GM06990 (cell line): ENCODE data around the gene ESRRG.

ENCODE experiments used
- DNase-seq: peaks from one replicate; pipeline ENCODE4 v3.0.0-alpha.2; 2011; ENCODE audit not compliant: insufficient read length; ENCODE audit errors: extremely low read depth
- H3K27me3 ChIP-seq: replicated peaks from 2 replicates; pipeline ENCODE4 v1.6.0; 2011; ENCODE audit warnings: low read length; ENCODE audit not compliant: control insufficient read depth, insufficient read depth
- H3K36me3 ChIP-seq: 2 replicates; pipeline ENCODE4 v1.5.1; 2011; ENCODE audit warnings: low read length; ENCODE audit not compliant: control insufficient read depth, insufficient read depth
- H3K4me3 ChIP-seq: replicated peaks from 2 replicates; pipeline ENCODE4 v1.5.1; 2011; ENCODE audit warnings: low read depth, mild to moderate bottlenecking, control low read depth, low read length
- TF ChIP-seq, protein P1 (sequence below): IDR thresholded peaks from 2 replicates; pipeline ENCODE4 v1.5.1; 2011; ENCODE audit warnings: low read length, control low read depth, mild to moderate bottlenecking, inconsistent platforms; ENCODE audit not compliant: insufficient read depth, poor library complexity, severe bottlenecking

Gene ESRRG

DNA sequence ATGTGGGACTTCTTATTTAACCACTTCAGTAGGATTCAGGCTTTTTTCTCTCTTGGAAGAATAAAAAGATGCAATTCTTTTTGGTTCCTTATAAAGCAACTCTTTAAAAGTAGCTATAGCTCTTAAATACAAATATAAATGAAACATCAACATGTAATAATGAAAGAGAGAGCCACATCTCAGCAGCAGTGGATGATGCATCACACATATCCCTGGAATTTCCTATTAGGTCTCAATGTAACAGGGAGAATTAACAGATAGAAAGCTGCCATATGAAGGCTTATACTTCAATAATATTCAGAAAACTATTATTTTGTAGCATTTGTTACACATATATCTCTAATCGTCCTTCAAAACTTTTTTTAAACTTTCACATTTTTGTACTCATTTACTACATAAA lies 181.0 kb downstream of the ESRRG start:
- Histone ChIP-seq H3K36me3 (no peaks in the 10 kb centered on the region), H3K27me3 (no peaks in the 10 kb centered on the region), H3K4me3 (no peak overlapping the region)
- TF ChIP-seq, protein P1, sequence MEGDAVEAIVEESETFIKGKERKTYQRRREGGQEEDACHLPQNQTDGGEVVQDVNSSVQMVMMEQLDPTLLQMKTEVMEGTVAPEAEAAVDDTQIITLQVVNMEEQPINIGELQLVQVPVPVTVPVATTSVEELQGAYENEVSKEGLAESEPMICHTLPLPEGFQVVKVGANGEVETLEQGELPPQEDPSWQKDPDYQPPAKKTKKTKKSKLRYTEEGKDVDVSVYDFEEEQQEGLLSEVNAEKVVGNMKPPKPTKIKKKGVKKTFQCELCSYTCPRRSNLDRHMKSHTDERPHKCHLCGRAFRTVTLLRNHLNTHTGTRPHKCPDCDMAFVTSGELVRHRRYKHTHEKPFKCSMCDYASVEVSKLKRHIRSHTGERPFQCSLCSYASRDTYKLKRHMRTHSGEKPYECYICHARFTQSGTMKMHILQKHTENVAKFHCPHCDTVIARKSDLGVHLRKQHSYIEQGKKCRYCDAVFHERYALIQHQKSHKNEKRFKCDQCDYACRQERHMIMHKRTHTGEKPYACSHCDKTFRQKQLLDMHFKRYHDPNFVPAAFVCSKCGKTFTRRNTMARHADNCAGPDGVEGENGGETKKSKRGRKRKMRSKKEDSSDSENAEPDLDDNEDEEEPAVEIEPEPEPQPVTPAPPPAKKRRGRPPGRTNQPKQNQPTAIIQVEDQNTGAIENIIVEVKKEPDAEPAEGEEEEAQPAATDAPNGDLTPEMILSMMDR, result no peak
- no peak for DNase-seq

DNA sequence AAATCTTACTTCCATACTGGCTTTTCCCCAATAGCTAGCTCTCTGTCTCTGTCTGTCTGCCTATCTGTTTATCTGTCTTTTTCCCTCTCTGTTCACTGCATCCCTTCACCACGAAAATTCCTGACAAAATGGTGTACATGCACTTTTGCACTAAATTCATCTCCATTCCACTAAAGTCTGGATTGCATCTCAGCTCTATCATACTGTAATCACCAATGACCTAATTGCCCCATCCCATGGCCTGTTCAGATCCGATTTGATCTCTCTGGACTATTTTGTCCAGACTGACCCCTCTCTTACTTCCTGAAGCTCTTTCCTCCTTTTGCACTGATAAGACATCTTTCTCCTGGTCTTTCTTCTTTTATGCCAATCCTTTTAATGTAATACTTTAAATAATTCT lies 187.5 kb downstream of the ESRRG start:
- Histone ChIP-seq H3K27me3 (no peaks in the 10 kb centered on the region), H3K36me3 (no peaks in the 10 kb centered on the region), H3K4me3 (no peak overlapping the region)
- TF ChIP-seq, protein P1, result no peak
- DNase-seq, result no peak

DNA sequence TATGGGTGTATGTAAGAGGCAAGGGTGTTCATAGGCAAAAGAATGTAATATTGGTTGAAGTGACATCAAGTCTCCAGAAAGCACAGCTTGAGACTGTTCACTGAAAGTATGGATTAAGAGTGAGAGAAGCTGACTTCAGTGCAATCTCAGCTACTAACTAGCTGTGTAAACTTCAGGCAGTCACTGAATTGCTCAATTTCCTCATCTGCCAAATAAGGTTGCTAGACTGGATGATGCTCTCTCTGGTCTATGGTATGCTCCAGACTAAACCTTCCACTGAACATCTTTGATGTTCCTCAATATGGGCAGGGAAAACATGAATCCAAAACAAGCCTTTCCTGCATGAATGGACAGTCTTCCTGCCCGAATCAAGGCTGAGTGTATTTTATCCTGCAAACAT lies 188.2 kb downstream of the ESRRG start:
- H3K4me3 ChIP-seq, result no peak overlapping the region
- no peak for DNase-seq
- H3K36me3 ChIP-seq, result no peaks in the 10 kb centered on the region
- H3K27me3 ChIP-seq, result no peaks in the 10 kb centered on the region
- TF ChIP-seq, protein P1, result no peak

DNA sequence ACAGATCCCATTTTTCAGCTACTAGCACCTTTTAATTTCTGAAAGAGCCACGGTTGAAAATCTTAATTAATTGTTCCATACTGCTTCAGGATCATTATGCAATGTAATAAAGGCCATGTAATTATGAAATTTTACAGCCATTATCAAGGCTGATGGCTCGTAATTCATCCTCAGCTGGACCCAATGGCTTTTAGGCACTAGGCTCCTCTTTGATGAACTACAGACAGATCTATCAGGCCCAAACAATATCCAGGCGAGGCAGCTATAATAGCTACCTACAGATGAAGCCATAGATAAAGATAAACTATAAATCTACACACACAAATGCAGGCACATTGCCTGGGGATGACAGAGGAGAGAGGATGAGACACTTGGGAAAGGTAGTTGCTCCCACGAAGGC lies 189.5 kb downstream of the ESRRG start:
- TF ChIP-seq, protein P1, result no peak
- Histone ChIP-seq H3K4me3 (no peak overlapping the region), H3K36me3 (no peaks in the 10 kb centered on the region), H3K27me3 (no peaks in the 10 kb centered on the region)
- DNase-seq, result no peak

DNA sequence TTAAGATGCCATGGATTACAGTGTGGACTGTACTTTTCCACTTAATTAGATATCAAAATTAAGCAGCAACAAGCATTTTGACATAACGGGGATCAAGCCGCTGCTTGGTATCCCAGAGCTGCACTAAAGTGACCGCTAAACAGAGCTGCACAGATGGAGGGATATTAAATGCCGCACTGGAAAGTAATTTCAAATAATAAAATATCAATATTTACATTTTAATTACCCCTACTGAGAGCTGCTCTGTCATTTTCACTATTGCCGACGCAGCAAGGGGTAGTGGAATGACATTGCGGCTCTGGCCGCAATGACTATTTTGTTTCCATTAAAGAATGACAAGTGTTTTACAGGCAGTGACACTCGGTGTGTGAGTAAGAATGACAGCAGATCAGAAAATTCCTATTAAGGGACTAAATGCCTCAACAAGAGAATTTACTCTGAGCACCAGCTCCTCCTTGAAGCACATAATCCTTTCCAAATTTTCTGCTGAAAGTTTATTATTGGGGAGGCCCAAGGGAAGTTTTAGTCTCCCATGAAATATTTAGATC lies 190.9 kb downstream of the ESRRG start:
- no peak for DNase-seq
- H3K36me3 ChIP-seq, result no peaks in the 10 kb centered on the region
- no peak overlapping the region for H3K4me3 ChIP-seq
- no peaks in the 10 kb centered on the region for H3K27me3 ChIP-seq
- TF ChIP-seq, protein P1, result no peak
